LoVo (cell line): ENCODE measurements around the gene CCNT2.
"Not testable (repeated sequence)": the region's sequence is repeated elsewhere in the genome, so short reads cannot be mapped to it uniquely, and the experiment has no call there.

Experiments
- DNase-seq: peaks from one replicate; pipeline ENCODE4 v3.0.0-alpha.2; 2016; ENCODE audit warnings: low spot score

Gene CCNT2

DNA sequence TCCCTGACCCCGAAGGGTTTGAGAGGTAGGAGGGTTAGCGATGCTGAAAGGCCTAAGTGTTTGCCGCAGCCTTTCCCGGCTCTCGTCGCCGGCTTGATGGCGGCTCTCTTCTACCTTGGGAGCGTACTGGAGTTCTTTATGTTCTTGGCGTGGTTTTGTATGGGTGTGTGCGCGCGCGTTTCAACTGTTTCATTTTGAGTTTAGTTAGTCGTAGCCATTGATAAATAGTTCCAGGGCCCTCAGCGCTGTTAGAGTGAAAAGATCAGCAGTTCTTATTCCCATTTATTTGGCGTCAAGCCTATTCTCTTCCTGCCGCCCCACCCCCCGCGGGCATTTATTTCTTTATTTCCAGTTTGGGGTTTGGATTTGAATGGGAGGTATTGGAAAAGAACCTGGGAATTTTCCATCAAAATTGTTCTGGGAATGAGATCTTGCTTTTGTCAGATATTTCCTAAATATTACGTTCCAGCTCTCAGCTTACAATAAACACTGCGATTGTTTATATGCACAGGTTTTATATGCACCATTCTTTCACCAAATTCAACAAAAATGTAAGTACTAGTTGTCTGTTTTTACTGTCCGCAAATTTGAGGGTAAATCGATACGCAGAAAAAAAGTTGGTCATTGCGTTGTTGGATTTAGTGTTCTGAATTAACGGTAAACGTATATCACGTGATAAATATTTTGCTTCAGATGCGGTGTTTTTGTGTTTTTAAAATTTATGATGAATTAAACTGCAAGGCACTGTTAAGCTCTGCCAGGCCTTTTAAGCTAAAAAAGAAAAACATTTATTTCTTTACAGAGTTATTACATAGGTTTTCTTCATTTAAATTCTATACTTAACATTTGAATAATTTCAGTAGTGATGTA, 954 bp downstream of the CCNT2 start:
- peak; percentile 12 for DNase-seq

DNA sequence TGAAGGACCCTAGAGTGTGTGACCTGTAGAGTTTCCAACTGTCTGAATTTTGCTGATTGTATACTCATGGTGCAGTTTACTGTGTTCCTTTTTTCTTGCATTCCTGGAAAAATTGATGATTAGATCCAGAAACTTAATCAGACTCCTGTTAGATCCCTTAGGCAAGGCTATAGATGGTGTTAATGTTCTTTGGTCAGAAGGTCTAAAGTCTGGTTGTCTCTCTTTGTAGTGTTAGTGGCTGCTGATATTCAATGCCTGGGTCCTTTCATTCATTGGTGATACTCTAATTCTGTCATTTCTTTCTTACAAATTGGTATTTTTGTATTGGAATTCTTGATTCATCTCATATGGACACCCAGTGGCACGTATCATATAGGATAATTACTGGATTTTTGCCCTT, 6.3 kb downstream of the CCNT2 start:
- no peak for DNase-seq

DNA sequence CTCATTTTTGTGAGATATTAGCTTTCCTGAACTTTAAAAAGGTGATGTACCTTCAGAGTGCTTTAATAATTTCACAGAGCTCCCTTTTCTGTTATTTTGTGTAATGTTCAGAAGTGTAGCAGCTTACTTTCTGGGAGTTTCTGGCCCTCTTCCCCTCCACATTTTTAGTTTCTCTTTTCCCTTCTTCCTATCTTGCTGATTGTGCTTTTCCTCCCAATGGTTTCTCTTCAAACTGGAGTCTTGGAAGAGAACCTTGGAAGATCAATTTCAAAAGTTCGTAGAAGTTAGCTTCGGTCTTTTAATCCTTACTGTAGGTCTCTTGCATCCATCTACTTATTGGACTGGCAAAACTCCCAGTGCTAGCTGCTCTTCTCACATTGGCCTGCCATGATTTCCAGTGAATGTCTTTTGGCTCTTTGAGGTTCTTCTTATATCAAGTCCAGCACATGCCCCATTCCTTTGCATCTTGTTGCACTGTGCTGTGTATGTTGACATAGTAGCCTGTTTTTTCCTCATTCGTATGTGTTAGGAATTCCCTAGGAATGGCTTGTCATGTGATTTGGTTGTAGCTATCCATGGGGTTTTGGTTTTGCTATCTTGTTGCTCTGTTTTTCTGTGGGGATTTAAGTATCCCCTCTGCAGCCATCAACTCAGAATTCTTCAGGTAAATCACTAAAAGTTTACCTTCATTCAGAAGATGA, 7.8 kb downstream of the CCNT2 start:
- no peak for DNase-seq

DNA sequence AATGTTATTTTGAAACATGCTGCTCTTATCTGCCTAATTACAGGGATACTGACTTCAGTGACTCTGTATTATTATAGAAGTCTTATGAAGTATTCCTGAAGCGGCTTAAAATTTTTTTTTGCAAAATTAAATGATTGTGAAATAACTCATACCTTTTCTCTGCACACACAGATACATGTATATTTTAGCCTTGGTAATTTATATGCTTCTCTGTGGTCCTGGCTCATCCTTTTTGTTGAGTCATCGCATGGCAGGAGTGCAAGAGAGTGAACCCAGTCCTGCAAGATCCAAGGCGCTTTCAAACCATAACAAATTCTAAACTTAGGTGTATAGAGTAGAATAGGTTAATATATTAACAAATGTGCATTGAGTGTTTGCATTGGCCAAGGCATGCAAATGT, 8.6 kb downstream of the CCNT2 start:
- no peak for DNase-seq

DNA sequence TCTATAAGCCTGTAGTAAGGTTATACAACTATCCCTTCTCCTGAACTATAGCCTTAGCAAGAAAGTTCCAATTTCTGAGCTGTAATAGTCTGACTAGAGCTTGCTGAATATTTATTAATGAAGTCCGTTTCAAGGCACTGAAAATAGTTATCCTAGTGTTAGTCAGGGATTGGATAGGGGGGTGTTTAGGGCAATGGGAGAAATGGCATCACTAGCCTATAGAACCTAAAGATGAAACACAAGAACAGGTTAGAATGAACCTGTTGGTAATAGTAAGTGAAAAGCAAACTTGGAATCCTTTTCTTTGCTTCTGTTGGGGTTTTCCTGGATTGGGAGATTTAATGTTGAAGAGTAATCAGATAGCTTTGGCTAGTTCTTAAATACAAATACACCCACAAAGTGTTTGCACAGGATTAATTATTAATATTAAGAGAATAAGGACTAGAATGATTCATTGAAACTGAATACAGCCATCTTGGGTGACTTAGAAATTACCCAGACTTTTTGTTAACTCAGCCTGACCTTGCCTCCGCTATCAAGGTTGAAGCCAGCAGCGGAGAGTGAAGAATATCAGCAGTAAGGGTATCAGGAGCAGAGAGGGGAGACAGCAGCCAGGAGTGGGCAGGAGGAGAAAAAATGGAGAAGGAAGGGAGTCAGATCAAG, 14.4 kb downstream of the CCNT2 start:
- DNase-seq = no peak

DNA sequence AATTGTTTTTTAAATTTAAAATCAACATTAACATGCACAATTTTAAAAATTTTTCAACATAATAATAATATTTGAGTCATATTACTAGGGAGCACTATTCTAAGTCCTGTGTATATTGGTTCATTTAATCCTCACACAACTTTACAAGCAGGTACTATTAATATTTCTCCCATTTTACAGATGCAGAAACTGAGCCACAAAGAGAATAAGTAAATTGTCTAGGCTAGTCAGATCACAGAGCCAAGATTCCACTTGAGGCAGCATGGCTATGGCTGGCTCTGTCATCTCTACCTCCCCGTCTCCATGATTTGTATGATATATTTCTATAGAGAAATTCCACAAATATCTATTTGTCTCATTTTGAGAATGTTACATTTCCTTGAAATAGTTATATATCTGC, 15.1 kb downstream of the CCNT2 start:
- no peak for DNase-seq

DNA sequence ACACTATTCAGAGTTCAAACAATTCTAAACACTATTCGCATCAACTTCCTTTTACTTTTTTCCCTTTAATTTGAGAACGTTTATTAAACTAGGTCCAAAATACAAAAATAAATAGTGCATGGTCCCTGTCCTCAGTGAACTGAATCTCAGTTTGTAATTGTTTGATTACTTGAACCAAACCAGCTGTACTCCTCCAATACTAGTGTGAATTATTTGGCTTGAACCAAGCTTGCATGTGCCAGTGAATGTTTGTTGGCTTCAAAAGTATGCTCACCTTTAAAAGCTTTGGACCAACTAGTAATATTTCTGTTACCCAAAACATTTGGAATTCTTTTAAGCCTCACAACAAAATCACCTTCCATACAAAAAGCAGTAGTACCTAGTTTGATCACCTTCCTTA, 15.5 kb downstream of the CCNT2 start:
- DNase-seq = no peak

DNA sequence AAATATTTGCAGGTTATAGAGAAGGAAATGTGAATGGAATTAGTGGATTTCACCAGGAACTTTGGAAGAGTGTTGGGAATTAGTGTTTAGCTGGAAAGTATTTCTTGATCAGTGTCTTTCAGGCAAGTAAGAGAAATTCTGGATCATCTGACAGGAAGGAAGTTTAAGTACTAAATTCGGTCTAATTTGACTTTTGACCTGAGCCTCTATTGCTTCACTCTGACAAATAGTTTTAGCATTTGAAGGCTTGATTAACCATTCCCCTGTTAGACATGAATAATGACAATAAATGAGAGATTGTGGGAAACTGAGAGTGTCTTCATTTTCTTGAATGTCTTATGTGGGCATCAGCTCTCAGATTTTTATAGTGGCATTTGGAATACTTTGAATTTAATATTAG, 16.0 kb downstream of the CCNT2 start:
- no peak for DNase-seq

DNA sequence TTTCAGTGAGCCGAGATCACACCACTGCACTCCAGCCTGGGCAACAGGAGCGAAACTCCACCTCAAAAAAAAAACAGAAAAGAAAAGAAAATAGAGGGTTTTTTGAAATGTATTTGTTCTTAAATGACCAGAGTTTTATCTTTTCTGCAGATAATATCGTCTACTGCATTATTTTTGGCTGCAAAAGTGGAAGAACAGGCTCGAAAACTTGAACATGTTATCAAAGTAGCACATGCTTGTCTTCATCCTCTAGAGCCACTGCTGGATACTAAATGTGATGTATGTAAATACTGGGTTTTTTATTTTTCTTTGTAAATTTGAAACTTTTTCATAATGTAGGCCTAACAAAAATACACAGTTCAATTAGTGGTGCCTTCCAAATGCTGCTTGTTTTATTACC, 18.1 kb downstream of the CCNT2 start:
- DNase-seq = no peak

DNA sequence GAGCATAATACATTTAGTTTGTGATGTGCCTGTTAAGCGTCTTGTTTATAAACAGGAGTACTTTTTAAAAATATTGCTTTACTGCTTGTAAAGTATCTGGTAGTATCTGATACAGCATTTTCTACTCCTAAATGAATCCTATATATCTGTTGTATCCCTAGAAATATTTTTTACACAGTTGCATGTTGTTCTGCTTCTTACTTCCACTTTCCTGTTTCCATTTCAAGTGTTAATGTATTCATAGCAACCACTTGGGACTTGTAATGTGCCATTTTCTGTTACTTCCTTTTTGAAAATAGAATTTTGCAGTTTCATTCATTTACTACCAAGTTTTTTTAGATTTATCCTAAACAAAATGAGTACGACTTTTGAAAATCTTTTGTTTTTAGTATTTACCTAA, 24.9 kb downstream of the CCNT2 start:
- DNase-seq = no peak

DNA sequence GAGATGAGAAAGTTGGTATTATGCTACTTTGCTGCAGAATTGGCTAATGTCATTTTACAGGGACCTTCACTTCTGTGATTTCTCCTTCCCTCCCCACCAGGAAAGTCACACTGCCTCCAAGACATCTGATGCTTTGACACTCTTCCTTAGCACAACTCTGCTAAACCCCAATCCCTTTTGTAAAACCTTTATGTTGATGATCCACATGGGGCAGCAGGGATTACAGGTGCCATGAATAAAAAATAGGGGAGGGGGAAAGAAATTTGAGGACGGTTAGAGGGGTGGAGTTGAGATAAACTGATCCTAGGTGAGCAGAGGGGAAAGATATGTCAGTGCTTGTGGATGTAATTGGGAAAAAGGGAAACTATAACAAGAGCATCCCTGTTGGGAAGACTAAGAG, 26.4 kb downstream of the CCNT2 start:
- no peak for DNase-seq

DNA sequence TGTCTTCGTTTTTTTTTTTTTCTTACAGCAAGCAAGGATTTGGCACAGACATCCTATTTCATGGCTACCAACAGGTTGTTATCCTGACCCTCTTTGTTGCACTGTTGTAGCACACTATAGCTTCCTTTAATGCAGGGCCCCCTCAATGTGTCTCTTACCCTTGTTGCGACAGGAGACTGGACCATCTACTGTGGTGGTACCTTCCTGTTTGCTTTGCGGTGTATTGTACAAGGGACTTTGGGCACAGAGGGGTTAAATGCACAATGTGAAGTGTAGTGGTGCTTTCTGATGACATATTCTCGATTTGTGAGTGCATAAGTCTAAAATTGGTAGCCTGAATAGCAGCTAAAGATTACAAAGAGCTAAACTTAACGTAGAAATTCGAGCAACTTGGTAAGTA, 27.5 kb downstream of the CCNT2 start:
- DNase-seq = no peak

DNA sequence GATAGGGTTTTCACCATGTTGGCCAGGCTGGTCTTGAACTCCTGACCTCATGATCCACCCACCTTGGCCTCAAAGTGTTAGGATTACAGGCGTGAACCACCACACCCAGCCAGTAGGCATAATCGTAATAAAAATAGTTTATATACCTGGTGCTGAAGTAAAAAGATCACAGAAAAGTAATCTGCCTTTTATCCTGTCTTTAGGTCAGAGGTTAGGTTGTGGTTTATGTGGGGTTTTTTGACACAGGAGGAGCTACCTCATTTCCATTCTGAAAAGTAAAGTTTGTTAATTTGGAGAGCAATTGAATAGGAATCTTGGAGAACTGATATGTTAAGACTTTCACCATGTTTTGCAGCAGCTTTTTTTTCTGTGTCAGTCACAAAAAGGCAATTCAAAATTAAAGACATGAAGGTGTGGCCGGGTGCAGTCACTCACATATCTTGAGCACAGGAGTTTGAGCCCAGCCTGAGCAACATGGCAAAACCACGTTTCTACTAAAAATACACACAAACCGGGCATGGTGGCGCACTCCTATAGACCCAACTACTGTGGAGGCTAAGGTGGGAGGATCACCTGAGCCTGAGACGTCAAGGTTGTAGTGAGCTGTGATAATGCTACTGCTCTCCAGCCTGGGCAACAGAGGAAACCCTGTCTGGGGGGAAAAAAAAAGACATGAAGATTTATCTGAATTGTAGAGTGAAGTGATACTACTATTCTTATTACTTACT, 31.5 kb downstream of the CCNT2 start:
- no peak for DNase-seq

DNA sequence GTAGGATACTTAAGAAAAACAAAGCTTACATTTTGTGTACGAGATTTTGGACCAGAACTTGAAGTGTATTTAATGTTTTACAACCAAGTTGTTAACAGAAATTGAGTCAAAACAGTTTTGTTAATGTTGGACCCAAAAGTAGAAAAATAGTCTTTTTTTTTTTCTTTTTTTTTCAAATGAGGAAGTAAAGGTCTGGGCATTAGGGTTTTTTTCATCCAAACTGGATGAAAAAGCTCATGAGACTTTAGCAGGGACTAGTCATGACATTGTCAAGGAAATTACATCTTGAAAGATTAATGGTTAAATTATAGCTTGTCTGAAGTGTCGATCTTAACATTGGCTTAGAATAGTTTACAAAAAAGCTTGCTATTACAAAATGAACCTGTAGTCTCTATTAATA, 32.3 kb downstream of the CCNT2 start:
- DNase-seq = no peak

DNA sequence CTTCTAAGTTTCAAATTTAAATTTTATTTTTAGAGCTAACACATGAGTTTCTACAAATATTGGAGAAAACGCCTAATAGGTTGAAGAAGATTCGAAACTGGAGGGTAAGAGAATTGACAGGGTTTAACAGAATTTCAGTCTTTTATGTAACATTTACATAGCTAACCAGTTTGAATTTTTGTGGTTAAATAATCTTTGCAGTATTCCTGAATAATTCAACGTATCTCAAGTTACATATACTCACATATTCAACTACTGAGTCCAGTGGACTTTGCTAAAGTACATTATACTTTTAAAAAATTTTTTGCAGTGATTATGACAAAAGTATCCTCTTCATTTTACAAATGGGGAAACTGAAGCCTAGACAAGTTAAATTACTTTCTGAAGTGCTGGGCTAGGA, 34.0 kb downstream of the CCNT2 start:
- DNase-seq = no peak

DNA sequence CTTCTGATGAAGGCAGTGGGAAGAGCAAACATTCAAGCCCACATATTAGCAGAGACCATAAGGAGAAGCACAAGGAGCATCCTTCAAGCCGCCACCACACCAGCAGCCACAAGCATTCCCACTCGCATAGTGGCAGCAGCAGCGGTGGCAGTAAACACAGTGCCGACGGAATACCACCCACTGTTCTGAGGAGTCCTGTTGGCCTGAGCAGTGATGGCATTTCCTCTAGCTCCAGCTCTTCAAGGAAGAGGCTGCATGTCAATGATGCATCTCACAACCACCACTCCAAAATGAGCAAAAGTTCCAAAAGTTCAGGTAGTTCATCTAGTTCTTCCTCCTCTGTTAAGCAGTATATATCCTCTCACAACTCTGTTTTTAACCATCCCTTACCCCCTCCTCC, 35.4 kb downstream of the CCNT2 start:
- DNase-seq = no peak

DNA sequence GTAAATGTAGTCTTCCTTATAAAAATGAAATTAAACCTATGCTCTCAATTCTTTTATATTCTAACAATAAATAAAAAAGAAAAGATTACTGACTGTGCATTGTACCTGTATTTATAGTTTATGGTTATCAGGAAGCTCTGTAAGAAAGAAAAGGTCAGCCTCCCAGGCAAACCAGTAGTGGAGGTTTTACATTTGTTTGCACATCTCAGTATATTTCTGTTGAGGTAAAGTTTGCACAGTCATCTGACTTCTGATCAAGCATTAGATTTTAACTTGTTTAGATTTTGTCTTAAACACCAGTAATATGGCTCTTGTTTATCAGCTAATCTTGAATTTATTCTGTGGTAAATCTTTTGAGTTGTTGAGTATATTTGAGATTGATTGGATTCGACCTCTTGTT, 37.1 kb downstream of the CCNT2 start:
- DNase-seq = no peak

DNA sequence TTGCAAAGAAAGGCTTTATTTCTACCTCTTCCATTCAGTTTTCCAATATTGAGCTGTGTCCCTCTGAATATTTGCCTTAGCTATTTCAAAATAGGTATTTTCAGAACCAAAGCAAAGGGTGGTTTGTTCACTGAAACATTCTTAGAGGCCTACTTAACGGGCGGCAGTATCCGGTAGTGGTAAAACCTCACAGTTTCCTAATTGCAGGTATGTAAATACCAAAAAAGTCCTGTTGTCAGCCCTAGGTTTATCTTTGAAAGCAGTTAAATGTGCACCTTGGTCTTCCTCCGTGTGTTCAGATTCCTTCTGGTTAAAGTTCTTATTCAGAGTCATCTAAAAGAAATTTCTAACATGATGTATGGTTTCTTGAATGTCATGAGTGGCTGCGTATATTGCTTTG, 38.9 kb downstream of the CCNT2 start:
- DNase-seq = no peak

DNA sequence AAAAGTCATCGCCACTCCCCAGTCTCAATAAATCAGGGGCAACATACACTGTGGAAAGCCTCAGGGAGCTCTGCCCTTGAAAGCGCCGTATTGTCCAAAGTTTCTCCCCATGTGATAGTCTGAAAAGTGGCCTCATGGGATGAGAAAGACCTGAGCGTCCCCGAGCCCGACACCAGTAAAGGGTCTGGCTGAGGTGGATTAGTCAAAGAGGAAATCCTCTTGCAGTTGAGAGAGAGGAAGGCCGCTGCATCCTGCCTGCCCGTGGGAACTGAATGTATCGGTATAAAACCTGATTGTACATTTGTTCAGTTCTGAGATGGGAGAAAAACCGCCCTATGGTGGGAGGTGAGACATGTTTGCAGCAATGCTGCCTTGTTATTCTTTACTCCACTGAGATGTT, 48.5 kb downstream of the CCNT2 start:
- not testable (repeated sequence) for DNase-seq

DNA sequence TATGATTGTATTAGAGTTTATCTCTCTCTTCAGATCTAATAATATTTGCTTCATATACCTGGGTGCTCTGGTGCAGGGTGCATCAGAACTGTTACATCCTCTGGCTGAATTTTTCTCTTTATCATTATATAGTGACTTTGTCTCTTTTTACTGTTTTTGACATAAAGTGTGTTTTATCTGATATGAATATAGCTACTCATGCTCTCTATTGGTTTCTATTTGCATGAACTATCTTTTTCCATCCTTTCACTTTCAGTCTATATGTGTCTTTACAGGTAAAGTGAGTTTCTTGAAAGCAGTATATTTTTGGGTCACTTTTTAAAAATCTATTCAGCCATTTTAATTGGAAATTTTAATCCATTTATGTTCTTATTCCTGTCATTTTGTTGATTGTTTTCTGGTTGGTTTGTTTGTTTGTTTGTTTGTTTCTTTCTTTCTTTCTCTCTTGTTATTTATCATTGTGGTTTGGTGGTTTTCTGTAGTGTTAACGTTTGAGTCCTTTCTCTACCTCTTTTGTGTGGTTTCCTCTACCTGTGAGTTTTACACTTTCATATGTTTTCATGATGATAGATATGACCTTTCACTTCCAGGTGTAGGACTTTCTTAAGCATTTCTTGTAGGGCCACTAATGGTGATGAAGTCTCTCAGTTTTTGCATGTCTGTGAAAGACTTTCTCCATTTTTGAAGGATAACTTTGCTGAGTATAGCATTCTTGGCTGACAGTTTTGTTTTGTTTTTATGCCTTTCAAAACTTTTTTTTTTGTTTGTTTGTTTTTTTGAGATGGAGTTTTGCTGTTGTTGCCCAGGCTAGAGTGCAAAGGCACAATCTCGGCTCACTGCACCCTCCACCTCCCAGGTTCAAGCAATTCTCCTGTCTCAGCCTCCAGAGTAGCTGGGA, 54.9 kb downstream of the CCNT2 start:
- DNase-seq = no peak

DNA sequence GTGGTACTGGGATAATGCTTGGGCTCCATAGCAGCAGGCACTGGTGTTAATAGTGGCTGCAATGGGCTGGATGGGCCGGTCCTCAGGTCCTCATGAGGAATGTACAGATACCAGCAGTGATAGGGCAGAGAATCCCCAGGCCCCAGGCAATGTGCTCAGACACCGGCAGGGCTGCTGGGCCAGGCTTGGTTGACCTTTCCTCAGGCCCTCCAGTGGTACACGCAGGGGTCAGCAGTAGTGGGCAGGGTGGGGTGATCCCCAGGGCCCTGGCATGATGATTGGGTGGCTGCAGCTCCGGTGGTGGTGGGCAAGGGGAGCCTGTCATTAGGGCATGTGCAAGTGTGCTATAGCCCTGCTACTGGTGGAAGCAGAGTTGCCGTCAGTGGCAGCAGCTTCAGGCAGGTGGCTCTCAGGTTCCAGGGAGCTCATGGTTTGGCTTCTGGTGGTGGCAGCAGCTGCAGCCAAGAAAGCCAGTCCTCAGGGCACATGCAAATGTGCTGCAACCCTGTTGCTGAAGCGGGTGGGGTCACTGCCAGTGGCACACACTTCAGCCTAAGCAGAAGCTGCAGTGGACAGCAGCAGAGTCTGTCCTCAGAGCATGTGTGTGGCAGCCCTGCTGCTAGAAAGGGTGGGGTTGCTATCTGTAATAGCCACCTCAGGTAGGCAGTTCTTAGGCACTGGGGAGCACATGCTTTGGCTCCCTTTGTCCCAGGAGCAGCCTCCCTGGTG, 56.8 kb downstream of the CCNT2 start:
- DNase-seq = no peak
